Measurements from ENCODE around the gene EPHA4.
A peak's percentile ranks its signal among the peaks of the same experiment; 100 is the strongest.

The EPHA4 gene

GRCh38 chr2:221572219-221572820, at the start of gene EPHA4:
Gene EPHA4, minus strand, starts transcription at chr2:221572304. Its CDS starts 56 bp downstream, at chr2:221572248.
- peak; percentile 55 for DNase-seq (ENCODE audit: low spot score)

GRCh38 chr2:221618007-221618406, 45.9 kb upstream of the EPHA4 start:
- no peak for DNase-seq (ENCODE audit: low spot score)

- no peak for DNase-seq (ENCODE audit: low spot score)
Observed at GRCh38 chr2:221616561-221616960, 44.5 kb upstream of the EPHA4 start.

- DNase-seq (ENCODE audit: low spot score), result no peak
Observed at GRCh38 chr2:221614274-221614673, 42.2 kb upstream of the EPHA4 start.

DNA sequence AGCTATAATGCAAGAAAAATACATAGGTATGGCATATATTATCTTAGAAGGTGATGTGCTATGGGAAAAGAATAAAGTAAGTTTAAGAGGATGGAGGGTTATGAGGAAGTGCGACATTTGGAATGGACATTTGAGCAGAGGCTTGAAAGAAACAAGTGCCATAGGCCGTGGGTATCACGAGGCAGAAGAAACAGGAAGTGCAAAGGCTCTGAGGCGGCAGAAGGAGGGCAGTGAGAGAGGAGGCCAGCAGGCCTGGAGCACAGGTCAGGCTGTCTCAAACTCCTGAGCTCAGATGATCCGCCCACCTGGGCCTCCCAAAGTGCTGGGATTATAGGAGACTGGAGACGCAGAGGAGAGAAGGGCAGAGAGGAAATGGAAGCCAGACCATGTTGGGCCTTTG, 40.7 kb upstream of the EPHA4 start:
- DNase-seq (ENCODE audit: low spot score), result no peak

- no peak for DNase-seq (ENCODE audit: low spot score)
Observed at GRCh38 chr2:221612161-221612560, 40.1 kb upstream of the EPHA4 start.

GRCh38 chr2:221610675-221611074, 38.6 kb upstream of the EPHA4 start:
- DNase-seq (ENCODE audit: low spot score), result no peak

DNA sequence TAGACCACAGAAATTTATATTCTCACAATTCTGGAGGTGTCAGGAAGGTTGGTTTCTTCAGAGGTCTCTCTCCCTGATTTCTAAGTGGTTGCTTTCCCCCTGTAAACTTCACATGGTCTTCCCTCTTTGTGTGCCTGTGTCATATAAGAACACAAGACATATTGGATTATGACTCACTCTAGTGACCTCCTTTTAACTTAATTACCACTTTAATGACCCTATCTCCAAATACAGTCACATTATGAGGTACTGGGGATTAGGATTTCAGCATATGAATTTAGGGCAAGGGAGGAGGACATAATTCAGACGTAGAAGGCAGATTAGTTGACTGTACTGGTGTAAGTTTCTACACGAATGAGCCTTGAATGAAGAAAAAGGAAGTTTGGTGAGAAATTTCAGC, 38.2 kb upstream of the EPHA4 start:
- no peak for DNase-seq (ENCODE audit: low spot score)

DNA sequence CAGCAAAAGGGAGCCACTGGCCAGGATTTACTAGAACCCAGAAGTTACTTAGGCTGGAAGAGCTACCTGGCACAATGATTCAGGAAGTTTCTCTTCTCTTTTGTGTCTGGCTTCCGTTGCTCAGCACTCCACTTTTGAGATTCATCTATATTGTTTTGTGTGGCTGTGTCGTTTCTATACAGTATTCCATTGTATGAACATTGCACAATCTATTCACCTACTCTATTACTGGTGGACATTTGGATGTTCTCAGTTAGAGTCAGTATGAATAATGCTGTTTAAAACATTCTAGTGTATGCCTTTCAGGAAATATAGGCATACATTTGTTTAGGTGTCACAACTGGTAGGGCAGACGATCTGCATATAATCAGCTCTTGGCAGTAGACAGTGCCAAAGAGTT, 36.3 kb upstream of the EPHA4 start:
- DNase-seq (ENCODE audit: low spot score), result no peak

- no peak for DNase-seq (ENCODE audit: low spot score)
Observed at GRCh38 chr2:221606424-221606823, 34.3 kb upstream of the EPHA4 start.

DNA sequence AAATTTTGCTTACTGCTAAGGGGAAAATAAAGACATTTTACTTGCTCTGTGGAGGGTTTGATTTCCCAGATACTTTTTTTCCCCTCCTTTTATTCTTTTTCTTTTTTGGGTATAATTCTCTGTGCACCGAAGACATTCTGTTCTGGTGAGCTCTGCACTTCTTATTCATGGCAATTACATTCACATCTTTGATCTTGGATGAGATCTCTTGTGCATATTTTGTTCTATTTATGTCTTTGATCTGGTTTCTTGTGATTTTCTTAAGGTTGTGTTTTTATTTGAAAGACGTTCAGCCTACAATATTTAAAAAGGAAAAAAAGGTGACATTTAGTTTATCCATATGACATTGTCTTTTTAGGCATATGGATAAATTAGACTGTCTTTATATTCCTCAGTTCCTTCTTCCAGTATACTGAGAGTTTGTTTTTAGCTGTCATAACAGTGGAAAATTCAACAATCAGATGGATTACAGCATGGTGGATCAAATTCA, 33.7 kb upstream of the EPHA4 start:
- DNase-seq (ENCODE audit: low spot score), result no peak

- DNase-seq (ENCODE audit: low spot score), result no peak
Observed at GRCh38 chr2:221602938-221603337, 30.8 kb upstream of the EPHA4 start.

GRCh38 chr2:221601376-221601775, 29.3 kb upstream of the EPHA4 start:
- no peak for DNase-seq (ENCODE audit: low spot score)

DNA sequence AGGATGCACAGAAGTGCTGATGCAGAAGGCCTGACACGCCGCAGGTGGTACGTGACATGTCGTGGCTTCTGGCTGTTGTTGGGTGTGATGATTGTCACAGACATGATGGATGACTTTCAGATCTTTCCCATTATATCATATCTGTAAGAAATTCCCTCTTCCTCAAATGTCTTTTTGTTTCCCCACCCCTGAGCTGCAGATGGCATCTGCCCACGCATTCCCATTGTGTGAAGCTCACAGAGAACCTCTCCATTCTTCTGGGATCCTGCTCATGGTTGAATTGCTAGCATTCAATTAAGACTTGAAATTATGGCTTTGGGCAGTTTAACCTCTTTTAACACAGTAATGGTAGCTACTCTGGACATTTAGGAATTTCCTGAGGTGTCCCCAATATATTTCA, 28.3 kb upstream of the EPHA4 start:
- DNase-seq (ENCODE audit: low spot score), result no peak

DNA sequence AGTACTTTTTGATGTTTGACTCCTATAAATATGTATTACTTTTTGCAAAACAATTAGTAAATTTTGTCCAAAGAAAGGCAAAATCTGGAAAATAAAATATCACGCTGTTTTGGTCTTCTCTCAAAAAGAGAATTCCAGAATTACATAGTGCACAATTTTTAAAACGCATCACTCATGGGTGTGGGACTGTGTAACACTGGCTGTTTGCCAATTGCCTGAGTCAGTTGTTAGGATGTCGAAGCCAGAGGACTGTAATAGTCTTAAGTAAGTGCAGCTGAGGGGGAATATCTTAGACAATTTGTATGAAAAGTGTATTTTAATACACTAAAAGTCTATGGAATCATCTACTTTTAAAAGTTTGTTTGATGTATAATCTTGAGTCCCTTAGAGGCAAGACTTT, 24.1 kb upstream of the EPHA4 start:
- DNase-seq (ENCODE audit: low spot score), result no peak

- DNase-seq (ENCODE audit: low spot score), result no peak
Observed at GRCh38 chr2:221590861-221591365, 18.8 kb upstream of the EPHA4 start.

- no peak for DNase-seq (ENCODE audit: low spot score)
Observed at GRCh38 chr2:221589696-221590095, 17.6 kb upstream of the EPHA4 start.

DNA sequence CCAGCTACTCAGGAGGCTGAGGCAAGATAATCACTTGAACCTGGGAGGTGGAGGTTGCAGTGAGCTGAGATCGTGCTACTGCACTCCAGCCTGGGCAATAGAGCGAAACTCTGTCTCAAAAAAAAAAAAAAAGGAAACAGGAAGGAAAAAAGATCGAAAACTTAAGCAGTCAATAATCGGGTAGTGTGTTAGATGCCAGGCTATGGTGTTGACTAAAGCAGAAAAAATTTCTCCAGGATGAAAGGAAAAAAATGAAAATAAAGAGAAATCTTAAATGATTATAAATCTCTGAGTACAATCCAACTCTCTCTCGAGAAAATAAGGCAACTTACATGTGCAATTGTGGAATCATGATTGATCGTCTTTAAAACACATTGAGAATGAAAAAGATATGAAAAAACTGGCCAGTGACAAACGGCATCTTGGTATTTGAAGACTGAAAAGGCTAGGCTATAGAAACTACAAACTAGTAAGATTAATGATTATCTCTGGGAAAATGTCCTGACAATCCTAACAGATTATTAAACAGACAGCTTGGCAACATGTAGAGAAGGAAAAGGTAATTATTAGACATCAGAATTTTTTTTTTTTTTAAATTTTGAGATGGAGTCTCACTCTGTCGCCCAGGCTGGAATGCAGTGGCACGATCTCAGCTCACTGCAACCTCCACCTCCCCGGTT, 16.3 kb upstream of the EPHA4 start:
- DNase-seq (ENCODE audit: low spot score), result no peak

DNA sequence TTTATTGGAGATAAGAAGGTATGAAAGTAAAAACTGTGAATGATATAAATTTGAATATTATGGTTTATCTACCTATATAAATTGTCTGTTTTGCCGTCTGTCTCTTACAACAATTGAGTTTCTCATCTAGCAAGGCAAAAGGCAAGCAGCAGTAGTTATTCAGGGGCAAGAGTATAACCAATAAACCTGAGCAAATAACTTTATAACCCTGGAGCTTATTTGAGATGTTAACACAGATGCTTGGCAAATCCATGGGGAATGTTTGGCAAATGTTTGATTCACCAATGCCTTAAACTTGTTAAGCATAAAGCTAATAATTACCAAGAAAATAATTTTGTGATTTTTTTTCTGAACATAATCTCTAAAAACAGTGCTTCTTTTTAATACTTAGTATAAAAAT, 9.9 kb upstream of the EPHA4 start:
- DNase-seq (ENCODE audit: low spot score), result no peak

- no peak for DNase-seq (ENCODE audit: low spot score)
Observed at GRCh38 chr2:221574231-221574570, 2.1 kb upstream of the EPHA4 start.

DNA sequence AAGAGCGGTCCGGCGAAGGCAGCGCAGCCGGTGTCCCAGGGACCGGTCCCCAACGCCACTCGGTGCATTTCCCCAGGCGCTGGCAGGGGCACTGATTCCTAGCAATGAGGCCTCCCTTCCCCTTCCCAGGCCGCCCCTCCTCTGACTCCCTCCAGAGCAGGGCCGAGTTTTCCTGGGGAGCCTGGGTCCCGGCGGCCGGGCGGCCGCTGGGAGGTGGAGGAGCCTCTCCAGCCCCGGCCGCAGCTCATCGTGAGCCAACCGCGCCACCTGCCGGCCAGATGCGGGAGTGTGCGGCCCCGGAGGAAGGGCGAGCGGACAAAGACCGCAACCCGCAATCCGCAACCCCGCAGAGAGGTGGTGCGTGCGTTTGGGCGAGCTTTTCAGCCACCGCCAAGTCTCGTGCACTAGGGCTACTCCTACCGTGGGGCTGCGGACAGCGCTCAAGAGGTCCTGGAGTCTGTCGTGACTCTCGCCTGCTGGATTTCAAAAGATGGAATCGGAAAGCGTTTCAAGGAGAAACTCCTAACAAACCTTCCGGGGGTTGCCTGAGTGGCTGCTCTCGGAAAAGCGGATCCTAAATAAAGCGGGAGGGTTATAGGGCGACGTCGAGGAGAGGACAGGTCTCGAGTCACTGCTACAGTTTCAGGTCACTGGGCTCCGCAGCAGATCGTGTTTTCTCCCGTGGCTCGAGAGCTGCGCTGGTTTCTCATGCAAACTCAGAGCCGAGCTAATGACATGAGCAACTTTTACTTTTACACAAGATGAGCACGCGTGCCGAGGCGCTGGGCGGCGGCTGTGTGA, 1.5 kb upstream of the EPHA4 start:
- peak; percentile 56 for DNase-seq (ENCODE audit: low spot score)

- no peak for DNase-seq (ENCODE audit: low spot score)
Observed at GRCh38 chr2:221572821-221573429, 821 bp upstream of the EPHA4 start.
